Astrocyte (in vitro differentiated cells and primary cell): ENCODE measurements around the gene RUBCNL. TPM values are rescaled to one million over a fixed set of nuclear protein-coding genes. Genes with fewer than 3 reads are reported as not detected.

Source experiments
- DNase-seq: peaks from one replicate; pipeline ENCODE4 v3.0.0-alpha.2; 2010; ENCODE audit warnings: low read depth
- FAIRE-seq: peaks from 2 replicates; lab custom pipeline; 2011; peaks lifted over from hg19 to GRCh38; lab: Jason Lieb, UNC
- H2AFZ ChIP-seq: 2 replicates; pipeline ENCODE4 v1.6.0; 2012; ENCODE audit warnings: low read depth, low read length, inconsistent platforms
- H3K27ac ChIP-seq: 2 replicates; pipeline ENCODE4 v1.5.1; 2011; ENCODE audit warnings: low read depth, low read length, inconsistent platforms
- H3K27me3 ChIP-seq: 2 replicates; pipeline ENCODE4 v1.6.0; 2011; ENCODE audit warnings: low read length, inconsistent platforms; ENCODE audit not compliant: insufficient read depth
- H3K36me3 ChIP-seq: 2 replicates; pipeline ENCODE4 v1.5.1; 2011; ENCODE audit warnings: low read length, inconsistent platforms; ENCODE audit not compliant: insufficient read depth
- H3K4me1 ChIP-seq: 2 replicates; pipeline ENCODE4 v1.5.1; 2011; ENCODE audit warnings: low read length, inconsistent platforms; ENCODE audit not compliant: insufficient read depth
- H3K4me2 ChIP-seq: 2 replicates; pipeline ENCODE4 v1.6.0; 2012; ENCODE audit warnings: low read length, inconsistent platforms
- H3K4me3 ChIP-seq: 2 replicates; pipeline ENCODE4 v1.5.1; 2011; ENCODE audit warnings: low read depth, mild to moderate bottlenecking, low read length, inconsistent platforms; ENCODE audit not compliant: insufficient read depth
- H3K79me2 ChIP-seq: 2 replicates; pipeline ENCODE4 v1.6.0; 2012; ENCODE audit warnings: mild to moderate bottlenecking, low read length, inconsistent platforms; ENCODE audit not compliant: insufficient read depth
- H3K9ac ChIP-seq: 2 replicates; pipeline ENCODE4 v1.6.0; 2012; ENCODE audit warnings: mild to moderate bottlenecking, low read length, inconsistent platforms
- H3K9me3 ChIP-seq: 2 replicates; pipeline ENCODE4 v1.5.1; 2012; ENCODE audit warnings: low read depth, mild to moderate bottlenecking, low read length, inconsistent platforms; ENCODE audit not compliant: insufficient read depth
- H4K20me1 ChIP-seq: 2 replicates; pipeline ENCODE4 v1.6.0; 2012; ENCODE audit warnings: low read length, inconsistent platforms; ENCODE audit not compliant: insufficient read depth
- H3K27ac Mint-ChIP-seq: one replicate; pipeline ENCODE4 v1.8.0; 2021; ENCODE audit warnings: mild to moderate bottlenecking, mixed read lengths; ENCODE audit not compliant: unreplicated experiment
- H3K27me3 Mint-ChIP-seq: one replicate; pipeline ENCODE4 v1.8.0; 2021; ENCODE audit warnings: low read depth, mixed read lengths; ENCODE audit not compliant: unreplicated experiment
- H3K36me3 Mint-ChIP-seq: one replicate; pipeline ENCODE4 v1.8.0; 2021; ENCODE audit warnings: low read depth, mixed read lengths; ENCODE audit not compliant: unreplicated experiment
- H3K4me1 Mint-ChIP-seq: one replicate; pipeline ENCODE4 v1.8.0; 2021; ENCODE audit warnings: low read depth, mixed read lengths; ENCODE audit not compliant: unreplicated experiment
- H3K4me3 Mint-ChIP-seq: one replicate; pipeline ENCODE4 v1.8.0; 2021; ENCODE audit warnings: mild to moderate bottlenecking, moderate library complexity, mixed read lengths; ENCODE audit not compliant: unreplicated experiment
- H3K9me3 Mint-ChIP-seq: one replicate; pipeline ENCODE4 v1.8.0; 2021; ENCODE audit warnings: mild to moderate bottlenecking, mixed read lengths; ENCODE audit not compliant: unreplicated experiment
- CTCF ChIP-seq: IDR thresholded peaks from 2 replicates; pipeline ENCODE4 v1.5.1; 2011; ENCODE audit warnings: low read depth, mild to moderate bottlenecking, inconsistent platforms, low read length, moderate library complexity; ENCODE audit not compliant: insufficient read depth
- EZH2 ChIP-seq: IDR thresholded peaks from 2 replicates; pipeline ENCODE4 v1.6.1; 2012; ENCODE audit warnings: mild to moderate bottlenecking, low read length, inconsistent platforms; ENCODE audit not compliant: insufficient read depth
- total RNA-seq: library from RNA; stranded (reverse); gene quantifications from 2 replicates; pipeline ENCODE4 v1.2.1, GENCODE V29; 2021

RUBCNL gene
- total RNA-seq, 1 donor from 2014 or later, result 1.5 TPM

GRCh38 chr13:46404733-46405100 lies 17.7 kb upstream of the RUBCNL start:
- no peak overlapping the region for H3K9ac ChIP-seq
- Mint-ChIP-seq H3K9me3 (peaks cover 2% of the 10 kb centered on the region), H3K27ac (no peak overlapping the region), H3K4me3 (no peak overlapping the region), H3K4me1 (peaks cover 23% of the 10 kb centered on the region), H3K27me3 (no peaks in the 10 kb centered on the region), H3K36me3 (no peaks in the 10 kb centered on the region)
- DNase-seq (no peak), FAIRE-seq (no peak)
- no peaks in the 10 kb centered on the region for H3K36me3 ChIP-seq
- H3K4me1 ChIP-seq, result no peaks in the 10 kb centered on the region
- no peak overlapping the region for H3K4me3 ChIP-seq
- no peak overlapping the region for H3K4me2 ChIP-seq
- TF ChIP-seq EZH2 (no peak), CTCF (no peak)
- H3K27ac ChIP-seq, result no peak overlapping the region
- H3K27me3 ChIP-seq, result peaks cover 4% of the 10 kb centered on the region
- H4K20me1 ChIP-seq, result no peaks in the 10 kb centered on the region
- H3K79me2 ChIP-seq, result no peaks in the 10 kb centered on the region
- no peak overlapping the region for H2AFZ ChIP-seq
- H3K9me3 ChIP-seq, result no peaks in the 10 kb centered on the region

- Histone ChIP-seq H3K9me3 (no peaks in the 10 kb centered on the region), H4K20me1 (no peaks in the 10 kb centered on the region), H3K36me3 (no peaks in the 10 kb centered on the region), H3K79me2 (no peaks in the 10 kb centered on the region), H3K4me2 (no peak overlapping the region), H3K9ac (no peak overlapping the region), H3K4me3 (no peak overlapping the region), H3K4me1 (no peaks in the 10 kb centered on the region), H2AFZ (no peak overlapping the region), H3K27ac (no peak overlapping the region), H3K27me3 (peaks cover 4% of the 10 kb centered on the region)
- Mint-ChIP-seq H3K4me3 (no peak overlapping the region), H3K27ac (no peak overlapping the region), H3K9me3 (peaks cover 2% of the 10 kb centered on the region), H3K36me3 (no peaks in the 10 kb centered on the region), H3K27me3 (no peaks in the 10 kb centered on the region), H3K4me1 (peaks cover 23% of the 10 kb centered on the region)
- DNase-seq, result no peak
- TF ChIP-seq CTCF (no peak), EZH2 (no peak)
- no peak for FAIRE-seq
Observed at GRCh38 chr13:46403851-46404732, 17.0 kb upstream of the RUBCNL start.

GRCh38 chr13:46402178-46402577 lies 15.1 kb upstream of the RUBCNL start:
- no peaks in the 10 kb centered on the region for H3K27me3 Mint-ChIP-seq
- H3K4me3 Mint-ChIP-seq, result no peak overlapping the region
- Histone ChIP-seq H4K20me1 (no peaks in the 10 kb centered on the region), H3K27me3 (peaks cover 4% of the 10 kb centered on the region), H3K27ac (no peak overlapping the region), H3K9ac (no peak overlapping the region), H3K79me2 (no peaks in the 10 kb centered on the region), H2AFZ (no peak overlapping the region), H3K9me3 (no peaks in the 10 kb centered on the region), H3K4me2 (no peak overlapping the region), H3K4me1 (no peaks in the 10 kb centered on the region), H3K36me3 (no peaks in the 10 kb centered on the region), H3K4me3 (no peak overlapping the region)
- DNase-seq, result no peak
- TF ChIP-seq CTCF (no peak), EZH2 (no peak)
- no peak for FAIRE-seq
- H3K9me3 Mint-ChIP-seq, result peaks cover 2% of the 10 kb centered on the region
- no peaks in the 10 kb centered on the region for H3K36me3 Mint-ChIP-seq
- peaks cover 23% of the 10 kb centered on the region for H3K4me1 Mint-ChIP-seq
- no peak overlapping the region for H3K27ac Mint-ChIP-seq
